ENCODE measurements around the gene TIAM1. TPM values are rescaled to one million over a fixed set of nuclear protein-coding genes. Genes with fewer than 3 reads are reported as not detected.

The TIAM1 gene
- total and polyA plus RNA-seq, 7 donors = 0.21 to 1.7 (median 0.75) TPM

- no peaks in the 10 kb centered on the region for H3K36me3 ChIP-seq (ENCODE audit: insufficient read depth in 1 of 2, low read depth in 1 of 2)
- DNase-seq (no peak), ATAC-seq (no peak)
- no peaks in the 10 kb centered on the region for H3K4me1 ChIP-seq
- H3K27me3 ChIP-seq (ENCODE audit: insufficient read depth in 3 of 3, low read length in 2 of 3) = peaks cover 0 to 4% (median 2%) of the 10 kb centered on the region in 3 donors
- no peak overlapping the region for H3K4me3 ChIP-seq
- no peak overlapping the region for H3K27ac ChIP-seq
- no peaks in the 10 kb centered on the region for H3K9me3 ChIP-seq
- no peak for TF ChIP-seq CTCF (IDR thresholded peaks at IDR 0.05)
- WGBS, 3 donors = 79 to 89% (median 79%) methylated on average over 4 of the region's 4 CpGs
- intact Hi-C loops (cut with DNase I) = no loop called here
Observed at GRCh38 chr21:31262728-31263127, 81.3 kb downstream of the TIAM1 start.

GRCh38 chr21:31261759-31262158, 82.3 kb downstream of the TIAM1 start:
- H3K4me3 ChIP-seq = no peak overlapping the region
- DNase-seq = no peak
- intact Hi-C loops (cut with DNase I) = no loop called here

GRCh38 chr21:31260790-31261189, 83.3 kb downstream of the TIAM1 start:
- 73 to 79% (median 79%) methylated on average over 4 of the region's 4 CpGs for WGBS, 3 donors

More at GRCh38 chr21:31261759-31262158, 82.3 kb downstream of the TIAM1 start:
- no peaks in the 10 kb centered on the region for H3K36me3 ChIP-seq (ENCODE audit: insufficient read depth in 1 of 2, low read depth in 1 of 2)
- no peak overlapping the region for H3K27ac ChIP-seq
- H3K27me3 ChIP-seq (ENCODE audit: insufficient read depth in 3 of 3, low read length in 2 of 3) = peaks cover 0 to 4% (median 2%) of the 10 kb centered on the region in 3 donors
- no peak for ATAC-seq
- H3K4me1 ChIP-seq = no peaks in the 10 kb centered on the region
- no peak for TF ChIP-seq CTCF (IDR thresholded peaks at IDR 0.05)
- WGBS, 3 donors = 82 to 88% (median 87%) methylated on average over 8 of the region's 8 CpGs
- no peaks in the 10 kb centered on the region for H3K9me3 ChIP-seq

GRCh38 chr21:31258073-31258472, 86.0 kb downstream of the TIAM1 start:
- no peak for TF ChIP-seq CTCF (IDR thresholded peaks at IDR 0.05)
- DNase-seq = no peak
- Histone ChIP-seq H3K27me3 (ENCODE audit: insufficient read depth in 3 of 3, low read length in 2 of 3) (no peaks in the 10 kb centered on the region), H3K9me3 (no peaks in the 10 kb centered on the region), H3K36me3 (ENCODE audit: insufficient read depth in 1 of 2, low read depth in 1 of 2) (no peaks in the 10 kb centered on the region), H3K4me1 (no peaks in the 10 kb centered on the region), H3K4me3 (no peak overlapping the region), H3K27ac (no peak overlapping the region)
- ATAC-seq = no peak
- intact Hi-C loops (cut with DNase I) = no loop called here
- WGBS, 3 donors = 48 to 67% (median 52%) methylated on average over 4 of the region's 4 CpGs

More at GRCh38 chr21:31260790-31261189, 83.3 kb downstream of the TIAM1 start:
- Histone ChIP-seq H3K4me3 (no peak overlapping the region), H3K4me1 (no peaks in the 10 kb centered on the region), H3K36me3 (ENCODE audit: insufficient read depth in 1 of 2, low read depth in 1 of 2) (no peaks in the 10 kb centered on the region), H3K27me3 (ENCODE audit: insufficient read depth in 3 of 3, low read length in 2 of 3) (peaks cover 0 to 4% (median 2%) of the 10 kb centered on the region in 3 donors), H3K27ac (no peak overlapping the region), H3K9me3 (no peaks in the 10 kb centered on the region)
- intact Hi-C loops (cut with DNase I) = no loop called here
- DNase-seq (no peak), ATAC-seq (no peak)
- no peak for TF ChIP-seq CTCF (IDR thresholded peaks at IDR 0.05)

- Histone ChIP-seq H3K36me3 (ENCODE audit: insufficient read depth in 1 of 2, low read depth in 1 of 2) (no peaks in the 10 kb centered on the region), H3K27me3 (ENCODE audit: insufficient read depth in 3 of 3, low read length in 2 of 3) (no peaks in the 10 kb centered on the region), H3K27ac (no peak overlapping the region), H3K4me3 (no peak overlapping the region), H3K9me3 (no peaks in the 10 kb centered on the region), H3K4me1 (no peaks in the 10 kb centered on the region)
- no peak for DNase-seq
- ATAC-seq = no peak
- intact Hi-C loops (cut with DNase I) = no loop called here
- 73 to 80% (median 75%) methylated on average over 3 of the region's 3 CpGs for WGBS, 3 donors
- TF ChIP-seq CTCF (IDR thresholded peaks at IDR 0.05) = no peak
Observed at GRCh38 chr21:31257265-31257664, 86.8 kb downstream of the TIAM1 start.

Data from psoas muscle (tissue), 8 donors.